ENCODE results near the gene DPPA5. TPM values are rescaled to one million over a fixed set of nuclear protein-coding genes. Genes with fewer than 3 reads are reported as not detected.
"Not testable (repeated sequence)": the region's sequence is repeated elsewhere in the genome, so short reads cannot be mapped to it uniquely, and the experiment has no call there.

Gene DPPA5
- not detected for total RNA-seq

GRCh38 chr6:73353636-73354593 is at the start of gene DPPA5:
DPPA5 (minus strand) TSS chr6:73354276; CDS start chr6:73354225, 51 bp downstream.
- POLR2A ChIA-PET = no interaction called here
- CTCF ChIA-PET = no interaction called here

- ChIA-PET POLR2A (no interaction called here), CTCF (no interaction called here)
These were observed 46.6 kb upstream of the DPPA5 start for GRCh38 chr6:73400656-73401055.

GRCh38 chr6:73395875-73396274 is 41.8 kb upstream of the DPPA5 start:
- ChIA-PET CTCF (interaction anchor here (1.2 kb wide), 1 partner anchor 16 kb away, joined by 3 read pairs; no protein-coding TSS in a partner anchor), POLR2A (no interaction called here)

- ChIA-PET POLR2A (interaction anchor here (0.9 kb wide), 1 partner anchor 58 kb away, joined by 3 read pairs; the partner anchor contains the start of gene CGAS), CTCF (interaction anchor here (1.2 kb wide), 1 partner anchor 18 kb away, joined by 3 read pairs; no protein-coding TSS in a partner anchor)
These were observed 40.7 kb upstream of the DPPA5 start, which contains the start of gene DDX43 for GRCh38 chr6:73394577-73395354. DDX43 (plus strand) TSS chr6:73394828; CDS start chr6:73394906, 78 bp downstream.

- ChIA-PET CTCF (no interaction called here), POLR2A (interaction anchor here (0.7 kb wide), 1 partner anchor 58 kb away, joined by 3 read pairs; no protein-coding TSS in a partner anchor)
These were observed 39.2 kb upstream of the DPPA5 start for GRCh38 chr6:73393278-73393677.

GRCh38 chr6:73392188-73392587 is 38.1 kb upstream of the DPPA5 start:
- CTCF ChIA-PET = interaction anchor here (0.7 kb wide), 1 partner anchor 281 kb away, joined by 3 read pairs; no protein-coding TSS in a partner anchor
- POLR2A ChIA-PET = not testable (repeated sequence)

- POLR2A ChIA-PET = no interaction called here
- CTCF ChIA-PET = interaction anchor here (0.9 kb wide), 1 partner anchor 219 kb away, joined by 3 read pairs; no protein-coding TSS in a partner anchor
These were observed 37.6 kb upstream of the DPPA5 start for GRCh38 chr6:73391675-73392074.

GRCh38 chr6:73389854-73390253 is 35.8 kb upstream of the DPPA5 start:
- ChIA-PET POLR2A (interaction anchor here (1.1 kb wide), 1 partner anchor 71 kb away, joined by 3 read pairs; the partner anchor contains the start of gene MTO1), CTCF (no interaction called here)

GRCh38 chr6:73388800-73389512 is 34.9 kb upstream of the DPPA5 start:
- CTCF ChIA-PET = interaction anchor here (1.1 to 1.2 kb wide), 3 partner anchors 17 to 62 kb away, joined by 3 to 5 read pairs (median 4); no protein-coding TSS in a partner anchor
- POLR2A ChIA-PET = interaction anchor here (0.6 to 1.1 kb wide), 4 partner anchors 62 to 359 kb away, joined by 3 to 5 read pairs (median 4); partner anchors contain the start of gene MTO1

- ChIA-PET CTCF (interaction anchor here (1.1 to 1.2 kb wide), 3 partner anchors 17 to 61 kb away, joined by 3 to 5 read pairs (median 4); no protein-coding TSS in a partner anchor), POLR2A (interaction anchor here (1.0 kb wide), 1 partner anchor 63 kb away, joined by 5 read pairs; no protein-coding TSS in a partner anchor)
These were observed 34.3 kb upstream of the DPPA5 start for GRCh38 chr6:73388433-73388799.

- ChIA-PET CTCF (interaction anchor here (0.6 kb wide), 1 partner anchor 71 kb away, joined by 3 read pairs; no protein-coding TSS in a partner anchor), POLR2A (no interaction called here)
These were observed 28.5 kb upstream of the DPPA5 start for GRCh38 chr6:73382462-73383113.

GRCh38 chr6:73381531-73381930 is 27.5 kb upstream of the DPPA5 start:
- POLR2A ChIA-PET, CTCF ChIA-PET: not testable (repeated sequence)

GRCh38 chr6:73377225-73377624 is 23.1 kb upstream of the DPPA5 start:
- POLR2A ChIA-PET = no interaction called here
- CTCF ChIA-PET = interaction anchor here (0.6 kb wide), 2 partner anchors 170 to 176 kb away, joined by 3 read pairs; no protein-coding TSS in a partner anchor

GRCh38 chr6:73375216-73375615 is 21.1 kb upstream of the DPPA5 start:
- POLR2A ChIA-PET = interaction anchor here (0.6 kb wide), 1 partner anchor 14 kb away, joined by 3 read pairs; no protein-coding TSS in a partner anchor
- CTCF ChIA-PET = no interaction called here

GRCh38 chr6:73372516-73372915 is 18.4 kb upstream of the DPPA5 start:
- CTCF ChIA-PET = no interaction called here
- POLR2A ChIA-PET = no interaction called here

GRCh38 chr6:73371984-73372383 is 17.9 kb upstream of the DPPA5 start:
- POLR2A ChIA-PET = no interaction called here

GRCh38 chr6:73369563-73369962 is 15.5 kb upstream of the DPPA5 start, which contains the start of gene OOEP:
OOEP (minus strand) TSS chr6:73369897; CDS start chr6:73369792, 105 bp downstream.
- CTCF ChIA-PET = no interaction called here
- POLR2A ChIA-PET = no interaction called here

More at GRCh38 chr6:73371984-73372383, 17.9 kb upstream of the DPPA5 start:
- CTCF ChIA-PET = no interaction called here

- ChIA-PET CTCF (no interaction called here), POLR2A (no interaction called here)
These were observed 15.1 kb upstream of the DPPA5 start for GRCh38 chr6:73369157-73369556.
